Neural crest cell (in vitro differentiated cells): ENCODE data around the gene FOXP1. TPM values are rescaled to one million over a fixed set of nuclear protein-coding genes. Genes with fewer than 3 reads are reported as not detected.

Experiments
- DNase-seq: peaks from one replicate; pipeline ENCODE4 v3.0.0; 2021; ENCODE audit warnings: low read depth, mixed read lengths, low spot score
- H3K27ac Mint-ChIP-seq: one replicate; pipeline ENCODE4 v1.8.0; 2021; ENCODE audit warnings: mild to moderate bottlenecking, mixed read lengths; ENCODE audit not compliant: unreplicated experiment
- H3K27me3 Mint-ChIP-seq: 2 replicates; pipeline ENCODE4 v1.8.0; 2021; ENCODE audit warnings: low read depth, mild to moderate bottlenecking, mixed read lengths
- H3K36me3 Mint-ChIP-seq: 2 replicates; pipeline ENCODE4 v1.8.0; 2021; ENCODE audit warnings: low read depth, mild to moderate bottlenecking, mixed read lengths
- H3K4me1 Mint-ChIP-seq: 2 replicates; pipeline ENCODE4 v1.8.0; 2021; ENCODE audit warnings: mixed read lengths
- H3K4me3 Mint-ChIP-seq: one replicate; pipeline ENCODE4 v1.8.0; 2021; ENCODE audit warnings: mild to moderate bottlenecking, mixed read lengths
- H3K9me3 Mint-ChIP-seq: 2 replicates; pipeline ENCODE4 v1.8.0; 2021; ENCODE audit warnings: mixed read lengths
- CTCF ChIP-seq: fragments of 200-600 bp; sonication (generic); conservative IDR thresholded peaks from 2 replicates; pipeline ENCODE4 v1.5.0; 2021; ENCODE audit warnings: antibody characterized with exemption, mild to moderate bottlenecking
- total RNA-seq: library from RNA; stranded (reverse); gene quantifications from 2 replicates; pipeline ENCODE4 v1.2.1, GENCODE V29; 2021

Gene FOXP1
- total RNA-seq, 1 donor from 2014 or later = 22.8 TPM

GRCh38 chr3:71491154-71491752 is 92.3 kb downstream of the FOXP1 start:
- Mint-ChIP-seq H3K27me3 (no peaks in the 10 kb centered on the region), H3K9me3 (peaks cover 12% of the 10 kb centered on the region), H3K4me3 (no peak overlapping the region), H3K4me1 (peaks cover 3% of the 10 kb centered on the region), H3K36me3 (peaks cover 22% of the 10 kb centered on the region), H3K27ac (no peak overlapping the region)
- TF ChIP-seq CTCF = no peak
- no peak for DNase-seq

- H3K4me1 Mint-ChIP-seq = no peaks in the 10 kb centered on the region
- TF ChIP-seq CTCF = no peak
- H3K9me3 Mint-ChIP-seq = peaks cover 12% of the 10 kb centered on the region
- H3K27ac Mint-ChIP-seq = no peak overlapping the region
- peaks cover 22% of the 10 kb centered on the region for H3K36me3 Mint-ChIP-seq
- no peaks in the 10 kb centered on the region for H3K27me3 Mint-ChIP-seq
- no peak overlapping the region for H3K4me3 Mint-ChIP-seq
- no peak for DNase-seq
Measured at GRCh38 chr3:71490692-71491091, 92.8 kb downstream of the FOXP1 start.

- H3K4me3 Mint-ChIP-seq = no peak overlapping the region
- DNase-seq = no peak
- no peak overlapping the region for H3K27ac Mint-ChIP-seq
- peaks cover 22% of the 10 kb centered on the region for H3K36me3 Mint-ChIP-seq
- no peaks in the 10 kb centered on the region for H3K27me3 Mint-ChIP-seq
- no peaks in the 10 kb centered on the region for H3K4me1 Mint-ChIP-seq
- H3K9me3 Mint-ChIP-seq = peaks cover 12% of the 10 kb centered on the region
- no peak for TF ChIP-seq CTCF
Measured at GRCh38 chr3:71489315-71489761, 94.2 kb downstream of the FOXP1 start.

GRCh38 chr3:71488882-71489281 is 94.6 kb downstream of the FOXP1 start:
- Mint-ChIP-seq H3K4me3 (no peak overlapping the region), H3K4me1 (no peaks in the 10 kb centered on the region), H3K27me3 (no peaks in the 10 kb centered on the region), H3K36me3 (peaks cover 22% of the 10 kb centered on the region), H3K27ac (no peak overlapping the region), H3K9me3 (peaks cover 12% of the 10 kb centered on the region)
- no peak for DNase-seq
- no peak for TF ChIP-seq CTCF

GRCh38 chr3:71488391-71488809 is 95.1 kb downstream of the FOXP1 start:
- Mint-ChIP-seq H3K36me3 (peaks cover 21% of the 10 kb centered on the region), H3K9me3 (peaks cover 12% of the 10 kb centered on the region), H3K4me3 (no peak overlapping the region), H3K27me3 (no peaks in the 10 kb centered on the region), H3K4me1 (no peaks in the 10 kb centered on the region), H3K27ac (no peak overlapping the region)
- no peak for TF ChIP-seq CTCF
- no peak for DNase-seq
